UCSD-AML1 (cell line): ENCODE measurements around the gene FRMD5.

Experiments used
- DNase-seq: peaks from one replicate; lab custom pipeline; 2025; ENCODE audit not compliant: unreplicated experiment; lab: John Stamatoyannopoulos, UW

Gene FRMD5

DNA sequence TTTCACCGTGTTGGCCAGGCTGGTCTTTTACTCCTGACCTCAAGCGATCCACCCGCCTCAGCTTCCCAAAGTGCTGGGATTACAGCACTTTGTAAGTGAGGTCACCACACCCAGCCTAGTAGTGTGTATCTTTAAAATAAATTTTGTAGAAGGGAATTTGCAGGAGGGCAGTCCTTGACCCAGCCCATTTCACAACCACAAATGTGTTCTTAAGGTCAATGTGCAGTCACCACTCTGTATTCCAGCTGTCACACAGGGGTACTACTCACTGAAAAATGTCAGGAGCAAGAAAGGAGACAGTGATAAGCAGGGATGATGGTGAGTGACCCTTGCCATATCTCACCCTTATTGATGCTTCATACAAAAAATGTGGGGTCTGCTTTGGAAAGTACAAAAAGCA is 98.5 kb downstream of the FRMD5 start:
- DNase-seq, result no peak

GRCh38 chr15:44094781-44095180 is 100.3 kb downstream of the FRMD5 start:
- DNase-seq, result no peak

DNA sequence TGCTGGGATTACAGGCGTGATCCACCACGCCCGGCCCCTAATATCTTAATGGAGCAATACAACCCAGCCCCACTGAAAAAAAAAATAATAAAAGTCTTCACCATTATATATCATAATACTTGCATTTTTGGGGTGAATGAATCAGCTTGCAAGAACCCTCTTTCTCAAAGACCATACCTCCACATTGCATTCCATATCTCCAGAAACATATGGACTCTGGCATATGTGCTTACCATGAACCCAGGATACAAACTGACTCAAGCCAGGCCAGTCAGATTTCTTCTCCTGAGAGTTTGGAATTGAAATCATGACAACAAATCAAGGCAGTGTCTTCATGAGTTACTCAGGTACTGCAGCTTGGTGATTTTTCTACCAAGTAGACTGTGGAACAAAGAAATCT is 101.2 kb downstream of the FRMD5 start:
- no peak for DNase-seq

DNA sequence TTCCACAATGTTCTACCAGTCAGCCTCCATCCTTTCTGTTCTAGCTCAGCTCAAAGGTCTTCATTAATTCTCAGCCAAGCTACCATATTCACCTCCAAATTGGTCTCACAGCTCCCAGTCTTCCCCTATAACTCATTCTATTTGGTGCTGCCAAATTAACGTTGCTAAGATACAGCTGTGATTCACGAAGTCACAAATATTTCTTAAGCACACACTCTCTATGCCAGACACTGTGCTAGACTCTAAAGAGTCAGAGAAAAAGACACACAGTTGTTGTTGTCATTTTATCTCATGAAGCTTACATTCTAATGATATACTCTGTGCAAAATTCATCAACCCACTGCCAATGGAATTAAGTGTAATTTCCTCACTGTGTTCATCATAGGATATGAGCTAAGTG is 102.8 kb downstream of the FRMD5 start:
- no peak for DNase-seq

- DNase-seq, result no peak
Observed at GRCh38 chr15:44087578-44088465, 107.2 kb downstream of the FRMD5 start.

DNA sequence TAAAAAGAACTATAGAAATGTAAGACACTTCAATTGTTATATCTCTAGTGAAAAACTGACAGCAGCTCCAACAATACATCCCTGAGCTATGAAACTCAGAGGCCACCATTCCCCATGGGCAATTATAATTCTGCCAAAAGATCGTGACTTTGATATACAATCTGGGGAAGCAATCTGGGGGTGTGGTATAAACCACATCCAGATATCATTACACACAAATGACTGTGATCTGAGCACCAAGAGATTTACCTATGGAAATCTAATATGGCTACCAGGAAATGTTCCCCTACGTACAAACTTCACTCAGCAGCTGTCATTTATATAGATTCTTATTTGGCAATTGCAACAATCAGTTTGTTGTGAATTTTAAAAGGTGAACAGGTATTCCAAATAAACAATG is 110.3 kb downstream of the FRMD5 start:
- no peak for DNase-seq

- DNase-seq, result no peak
Observed at GRCh38 chr15:44084171-44084570, 110.9 kb downstream of the FRMD5 start.

DNA sequence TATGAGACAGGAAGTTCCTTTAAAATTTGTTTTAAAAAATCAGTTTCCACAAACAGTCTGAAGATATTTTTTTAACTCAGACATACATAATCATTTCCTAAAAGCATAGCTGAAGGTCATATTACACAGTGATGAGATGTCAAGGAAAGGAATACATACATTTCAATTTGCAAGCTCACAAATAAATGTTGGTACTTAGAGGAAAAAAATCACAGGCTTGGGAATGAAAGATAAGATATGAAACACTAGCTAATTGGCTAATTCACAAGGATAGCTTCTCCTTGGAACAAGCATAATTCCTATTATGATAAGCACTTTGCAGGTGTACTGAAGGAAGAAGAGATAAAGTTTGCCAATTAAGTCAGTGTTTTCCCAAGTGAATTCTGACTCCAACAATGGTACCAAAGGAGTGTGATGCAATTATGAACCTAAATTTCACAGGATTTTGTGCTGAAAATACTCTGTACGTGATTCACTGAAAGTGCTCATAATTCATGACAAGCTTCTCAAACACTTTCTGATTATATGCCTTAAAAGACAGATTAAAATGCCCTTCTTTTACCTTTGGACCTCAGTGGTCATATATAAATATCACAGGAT is 112.4 kb downstream of the FRMD5 start:
- DNase-seq, result no peak

GRCh38 chr15:44081026-44082013 is 113.8 kb downstream of the FRMD5 start:
- no peak for DNase-seq

GRCh38 chr15:44075535-44075934 is 119.5 kb downstream of the FRMD5 start:
- DNase-seq, result no peak

GRCh38 chr15:44069489-44069888 is 125.6 kb downstream of the FRMD5 start:
- DNase-seq, result no peak

- DNase-seq, result no peak
Observed at GRCh38 chr15:44068347-44068746, 126.7 kb downstream of the FRMD5 start.

DNA sequence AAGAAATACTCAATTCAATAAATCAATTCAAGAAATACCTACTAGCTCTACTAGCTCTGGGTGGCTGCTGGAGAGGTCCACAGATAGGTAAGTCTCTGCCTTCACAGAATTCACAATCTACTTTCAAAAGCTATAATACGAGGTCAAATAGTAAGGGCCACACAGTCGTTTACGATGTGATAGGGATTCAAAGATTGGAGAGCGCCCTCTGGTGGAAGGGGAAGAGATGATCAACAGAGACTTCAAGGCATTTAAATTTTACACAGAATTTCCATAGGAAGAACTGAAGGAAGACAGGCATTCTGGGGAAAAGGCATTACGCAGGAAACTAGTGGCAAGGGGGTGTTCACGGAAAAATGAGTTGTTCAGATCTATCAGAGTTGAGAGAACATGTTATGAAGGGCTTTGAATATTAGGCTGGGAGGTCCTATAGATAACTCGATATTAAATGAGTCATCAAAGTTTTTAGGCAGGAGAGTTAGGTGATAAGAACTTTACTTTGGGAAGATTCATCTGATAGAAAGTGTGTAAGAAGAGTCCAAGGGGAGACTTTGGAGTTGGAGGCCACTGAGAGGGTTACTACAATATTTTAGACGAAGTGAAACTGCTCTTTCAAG is 128.8 kb downstream of the FRMD5 start:
- peak; percentile 17 for DNase-seq

DNA sequence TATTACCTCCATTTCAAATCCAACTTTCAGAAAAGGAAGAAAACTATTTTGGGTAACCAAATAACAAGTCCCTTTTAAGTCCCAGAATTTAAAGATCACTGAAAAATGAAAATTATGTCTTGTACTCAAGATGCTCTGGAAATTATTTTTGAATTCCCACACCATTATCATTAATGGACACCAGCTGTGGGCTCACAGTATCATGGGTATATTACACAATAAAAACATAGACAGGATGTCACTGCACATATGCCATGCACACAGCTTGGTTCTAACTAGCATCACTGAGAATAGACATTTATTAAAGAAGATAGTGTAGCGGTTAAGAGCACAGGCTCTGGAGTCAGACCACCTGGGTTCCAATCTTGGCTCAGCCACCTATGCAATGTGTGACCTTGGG is 130.4 kb downstream of the FRMD5 start:
- no peak for DNase-seq

DNA sequence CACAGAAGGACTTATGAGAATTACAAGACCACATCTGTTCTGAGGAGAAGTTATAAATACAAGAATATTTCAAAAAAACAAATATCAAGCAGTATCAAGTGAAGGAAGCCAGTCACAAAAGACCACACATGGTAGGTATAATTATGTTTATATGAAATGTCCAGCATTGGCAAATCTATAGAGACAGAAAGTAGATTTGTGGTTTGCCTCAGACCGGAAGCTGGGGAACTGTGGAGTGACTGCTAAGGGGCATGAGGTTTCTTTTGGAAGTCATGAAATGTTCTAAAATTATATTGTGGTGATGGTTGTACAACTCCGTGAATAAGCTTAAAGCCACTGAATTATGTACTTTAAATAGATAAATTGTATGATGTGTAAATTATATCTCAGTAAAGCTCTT is 136.9 kb downstream of the FRMD5 start:
- no peak for DNase-seq

DNA sequence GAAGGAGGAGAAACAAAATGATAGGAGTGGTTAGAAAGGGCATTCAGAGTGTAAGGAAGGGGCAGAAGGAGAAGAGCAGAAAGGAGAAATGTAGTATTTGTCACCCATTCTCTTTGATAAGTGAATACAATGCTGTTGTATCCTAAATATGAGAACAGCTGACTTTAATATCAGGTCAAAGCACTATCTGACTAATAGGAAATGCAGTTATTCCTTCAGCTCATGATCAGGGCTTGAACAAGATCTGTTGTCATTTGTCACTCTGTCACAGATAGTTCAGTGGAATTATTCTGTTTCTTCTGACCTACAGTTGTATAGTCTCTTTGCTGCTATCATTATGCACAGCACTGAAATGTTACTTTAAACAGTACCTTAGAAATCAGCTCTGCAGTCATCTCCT is 149.4 kb downstream of the FRMD5 start:
- no peak for DNase-seq

DNA sequence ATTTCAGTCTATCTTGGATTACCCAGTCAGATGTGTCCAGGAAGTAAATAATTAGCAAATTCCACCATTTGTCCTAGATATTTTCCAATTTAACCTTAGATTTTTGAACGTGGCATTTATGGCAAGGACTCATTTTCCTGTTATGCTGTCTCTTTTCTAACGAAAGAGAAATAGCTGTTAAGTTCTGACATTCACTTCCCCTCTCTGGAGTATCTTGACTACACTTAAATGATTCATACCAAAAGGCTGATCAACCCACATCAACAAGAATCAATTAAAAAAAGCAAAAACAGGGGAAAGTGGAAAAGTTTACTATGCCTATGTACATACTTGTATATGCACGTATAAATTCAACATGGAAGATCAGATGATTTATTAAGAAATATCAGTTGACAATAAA is 149.9 kb downstream of the FRMD5 start:
- DNase-seq, result no peak

- no peak for DNase-seq
Observed at GRCh38 chr15:44038755-44039191, 156.3 kb downstream of the FRMD5 start.

DNA sequence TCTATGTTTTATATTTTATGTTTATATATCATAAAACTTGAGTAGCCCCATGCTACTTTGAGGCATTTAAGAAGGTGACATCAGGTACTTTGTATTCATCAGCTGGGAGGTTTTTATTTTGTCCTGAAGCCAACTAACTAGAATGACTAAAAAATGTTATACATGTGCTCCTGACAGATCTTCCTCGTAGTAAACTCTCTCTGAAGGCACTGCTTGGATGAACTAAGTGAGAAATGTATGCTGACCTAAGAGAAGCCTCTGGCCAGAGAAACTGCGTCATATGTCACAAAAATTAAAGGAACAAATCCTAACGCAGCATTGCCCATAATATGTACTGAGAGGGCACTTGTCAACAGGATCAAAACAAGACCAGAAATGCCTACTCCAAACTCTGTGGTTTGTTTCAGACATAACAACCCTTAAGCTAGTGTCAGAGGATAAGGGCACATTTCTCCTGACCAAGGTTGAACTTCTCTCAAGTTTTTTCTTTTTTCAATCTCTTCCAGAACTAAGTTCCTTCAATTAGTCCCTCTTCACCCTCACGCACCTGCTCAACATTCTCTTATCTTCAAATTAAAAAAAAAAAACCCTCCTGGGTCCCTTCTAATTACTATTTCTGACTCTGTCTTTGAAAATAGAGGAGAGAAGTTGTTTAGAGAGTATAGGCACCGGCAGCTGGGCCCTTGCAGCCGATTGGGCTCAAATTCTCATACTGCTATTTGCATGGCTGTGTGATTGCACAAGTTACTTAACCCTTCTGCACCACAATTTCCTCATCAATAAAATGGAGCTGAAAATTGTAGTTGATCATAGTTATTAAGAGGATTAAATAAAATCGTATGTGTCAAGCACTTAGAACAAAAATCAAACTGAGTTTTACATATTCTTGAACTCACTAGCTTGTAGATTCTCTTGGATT is 159.0 kb downstream of the FRMD5 start:
- DNase-seq, result no peak
